Smooth muscle cell (in vitro differentiated cells): ENCODE data around the gene SEC14L2. TPM values are rescaled to one million over a fixed set of nuclear protein-coding genes. Genes with fewer than 3 reads are reported as not detected.

Experiments used
- DNase-seq: peaks from one replicate; lab custom pipeline; 2025; ENCODE audit not compliant: unreplicated experiment; lab: John Stamatoyannopoulos, UW
- H2AFZ ChIP-seq: fragments of 200-600 bp; sonication (generic); 2 replicates; pipeline ENCODE4 v1.6.0; 2016; ENCODE audit warnings: antibody characterized with exemption, low read depth, mild to moderate bottlenecking
- H3F3A ChIP-seq: fragments of 200-600 bp; sonication (generic); 2 replicates; pipeline ENCODE4 v1.6.0; 2017; ENCODE audit warnings: antibody characterized with exemption, low read depth
- H3K27ac ChIP-seq: fragments of 200-600 bp; sonication (generic); 2 replicates; pipeline ENCODE4 v1.5.1; 2016; ENCODE audit warnings: low read depth, mild to moderate bottlenecking
- H3K27me3 ChIP-seq: fragments of 200-600 bp; sonication (generic); 2 replicates; pipeline ENCODE4 v1.6.1; 2016; ENCODE audit warnings: low read depth, mild to moderate bottlenecking
- H3K36me3 ChIP-seq: fragments of 200-600 bp; sonication (generic); 2 replicates; pipeline ENCODE4 v1.5.1; 2016; ENCODE audit warnings: low read depth
- H3K4me1 ChIP-seq: fragments of 200-600 bp; sonication (generic); 2 replicates; pipeline ENCODE4 v1.5.1; 2016; ENCODE audit warnings: low read depth
- H3K4me2 ChIP-seq: fragments of 200-600 bp; sonication (generic); 2 replicates; pipeline ENCODE4 v1.6.0; 2016; ENCODE audit warnings: mild to moderate bottlenecking
- H3K4me3 ChIP-seq: fragments of 200-600 bp; sonication (generic); 2 replicates; pipeline ENCODE4 v1.5.1; 2016; ENCODE audit warnings: mild to moderate bottlenecking
- H3K79me2 ChIP-seq: fragments of 200-600 bp; sonication (generic); 2 replicates; pipeline ENCODE4 v1.6.0; 2016; ENCODE audit warnings: low read depth, mild to moderate bottlenecking
- H3K9ac ChIP-seq: fragments of 200-600 bp; sonication (generic); 2 replicates; pipeline ENCODE4 v1.6.0; 2016; ENCODE audit warnings: low read depth
- H3K9me3 ChIP-seq: fragments of 200-600 bp; sonication (generic); replicated peaks from 2 replicates; pipeline ENCODE4 v1.5.1; 2016; ENCODE audit warnings: low read depth
- H4K20me1 ChIP-seq: fragments of 200-600 bp; sonication (generic); 2 replicates; pipeline ENCODE4 v1.6.0; 2016; ENCODE audit warnings: low read depth
- CTCF ChIP-seq: fragments of 200-600 bp; sonication (generic); IDR thresholded peaks from 2 replicates; pipeline ENCODE4 v1.5.1; 2017; ENCODE audit warnings: borderline replicate concordance, mild to moderate bottlenecking, antibody characterized with exemption; ENCODE audit not compliant: insufficient read depth, poor library complexity, severe bottlenecking
- WGBS: methylation state at CpG from one replicate; pipeline ENCODE4 v1.1.7; 2016; ENCODE audit warnings: low lambda C conversion rate; 5-methylcytosine and 5-hydroxymethylcytosine counted together
- polyA plus RNA-seq: library from polyadenylated mRNA; unstranded; fragments of >200 nt; fragmentation: Nextera tagmentation; extraction: Ambion mirVana; gene quantifications from 2 replicates; pipeline ENCODE4 v1.2.1, GENCODE V29; 2016
- total RNA-seq: library from RNA; depleted of rRNA; stranded (reverse); fragments of >200 nt; gene quantifications from 2 replicates; pipeline ENCODE4 v1.2.3, GENCODE V29; 2014

SEC14L2 gene
- total and polyA plus RNA-seq, 2 experiments from 2014 or later, result 8.2 to 15.1 TPM

- Histone ChIP-seq H4K20me1 (no peaks in the 10 kb centered on the region), H3K4me3 (no peak overlapping the region), H3K27me3 (no peaks in the 10 kb centered on the region), H3K9me3 (no peaks in the 10 kb centered on the region), H3K4me1 (no peaks in the 10 kb centered on the region), H2AFZ (no peak overlapping the region), H3K27ac (no peak overlapping the region), H3K9ac (no peak overlapping the region), H3K4me2 (no peak overlapping the region), H3F3A (no peaks in the 10 kb centered on the region), H3K36me3 (no peaks in the 10 kb centered on the region), H3K79me2 (no peaks in the 10 kb centered on the region)
- 88% methylated on average over 6 of the region's 6 CpGs for WGBS
- DNase-seq, result no peak
- no peak for TF ChIP-seq CTCF
Measured at GRCh38 chr22:30435674-30436126, 38.9 kb downstream of the SEC14L2 start.

GRCh38 chr22:30436196-30436595 is 39.4 kb downstream of the SEC14L2 start:
- Histone ChIP-seq H3K79me2 (no peaks in the 10 kb centered on the region), H3K9me3 (no peaks in the 10 kb centered on the region), H2AFZ (no peak overlapping the region), H3F3A (no peaks in the 10 kb centered on the region), H3K4me1 (no peaks in the 10 kb centered on the region), H3K4me3 (no peak overlapping the region), H3K4me2 (no peak overlapping the region), H3K27me3 (no peaks in the 10 kb centered on the region), H3K27ac (no peak overlapping the region), H4K20me1 (no peaks in the 10 kb centered on the region), H3K36me3 (no peaks in the 10 kb centered on the region), H3K9ac (no peak overlapping the region)
- DNase-seq, result no peak
- TF ChIP-seq CTCF, result no peak
- 100% methylated on average over 2 of the region's 2 CpGs for WGBS

GRCh38 chr22:30438559-30438958 is 41.7 kb downstream of the SEC14L2 start:
- H3K27me3 ChIP-seq, result no peaks in the 10 kb centered on the region
- no peak for TF ChIP-seq CTCF
- no peaks in the 10 kb centered on the region for H3K79me2 ChIP-seq
- H2AFZ ChIP-seq, result no peak overlapping the region
- DNase-seq, result no peak
- H3F3A ChIP-seq, result no peaks in the 10 kb centered on the region
- H3K9ac ChIP-seq, result no peak overlapping the region
- H4K20me1 ChIP-seq, result no peaks in the 10 kb centered on the region
- H3K36me3 ChIP-seq, result no peaks in the 10 kb centered on the region
- no peak overlapping the region for H3K27ac ChIP-seq
- no peak overlapping the region for H3K4me2 ChIP-seq
- no peak overlapping the region for H3K4me3 ChIP-seq
- H3K9me3 ChIP-seq, result no peaks in the 10 kb centered on the region
- WGBS, result 83% methylated on average over 3 of the region's 3 CpGs
- H3K4me1 ChIP-seq, result no peaks in the 10 kb centered on the region

GRCh38 chr22:30439226-30439625 is 42.4 kb downstream of the SEC14L2 start:
- Histone ChIP-seq H3K4me3 (no peak overlapping the region), H3K9ac (no peak overlapping the region), H4K20me1 (no peaks in the 10 kb centered on the region), H3K27me3 (no peaks in the 10 kb centered on the region), H2AFZ (no peak overlapping the region), H3K79me2 (no peaks in the 10 kb centered on the region), H3K27ac (no peak overlapping the region), H3K36me3 (no peaks in the 10 kb centered on the region), H3F3A (no peaks in the 10 kb centered on the region), H3K4me2 (no peak overlapping the region), H3K4me1 (no peaks in the 10 kb centered on the region), H3K9me3 (no peaks in the 10 kb centered on the region)
- DNase-seq, result no peak
- 87% methylated on average over 4 of the region's 4 CpGs for WGBS
- TF ChIP-seq CTCF, result no peak
